GM12891 (cell line): ENCODE measurements around the gene DOCK8.
"Not testable (repeated sequence)": the region's sequence is repeated elsewhere in the genome, so short reads cannot be mapped to it uniquely, and the experiment has no call there.

Experiments used
- DNase-seq: peaks from one replicate; pipeline ENCODE4 v3.0.0; 2011; ENCODE audit warnings: low spot score; ENCODE audit not compliant: insufficient read length
- FAIRE-seq: peaks from 2 replicates; lab custom pipeline; 2011; peaks lifted over from hg19 to GRCh38; lab: Jason Lieb, UNC
- PAX5 ChIP-seq: IDR thresholded peaks from 2 replicates; pipeline ENCODE4 v1.6.1; 2011; ENCODE audit warnings: low read length, moderate library complexity, mild to moderate bottlenecking; ENCODE audit not compliant: insufficient read depth, severe bottlenecking
- POLR2A ChIP-seq: IDR thresholded peaks from 2 replicates; pipeline ENCODE4 v1.6.1; 2011; ENCODE audit warnings: low read depth, low read length, control low read depth
- POLR2AphosphoS5 ChIP-seq: IDR thresholded peaks from 2 replicates; pipeline ENCODE4 v1.6.1; 2011; ENCODE audit warnings: low read depth, low read length, control low read depth
- POU2F2 ChIP-seq: IDR thresholded peaks from 2 replicates; pipeline ENCODE4 v1.6.1; 2011; ENCODE audit warnings: low read depth, mild to moderate bottlenecking, control low read depth, low read length, moderate library complexity
- SPI1 ChIP-seq: IDR thresholded peaks from 2 replicates; pipeline ENCODE4 v1.6.1; 2011; ENCODE audit warnings: low read depth, low read length, control low read depth
- TAF1 ChIP-seq: IDR thresholded peaks from 2 replicates; pipeline ENCODE4 v1.6.1; 2011; ENCODE audit warnings: low read depth, low read length, control low read depth

The DOCK8 gene

GRCh38 chr9:405341-405740, 190.7 kb downstream of the DOCK8 start:
- TF ChIP-seq SPI1 (no peak), TAF1 (no peak), POLR2AphosphoS5 (no peak), PAX5 (no peak), POU2F2 (no peak), POLR2A (no peak)
- DNase-seq = no peak
- no peak for FAIRE-seq

DNA sequence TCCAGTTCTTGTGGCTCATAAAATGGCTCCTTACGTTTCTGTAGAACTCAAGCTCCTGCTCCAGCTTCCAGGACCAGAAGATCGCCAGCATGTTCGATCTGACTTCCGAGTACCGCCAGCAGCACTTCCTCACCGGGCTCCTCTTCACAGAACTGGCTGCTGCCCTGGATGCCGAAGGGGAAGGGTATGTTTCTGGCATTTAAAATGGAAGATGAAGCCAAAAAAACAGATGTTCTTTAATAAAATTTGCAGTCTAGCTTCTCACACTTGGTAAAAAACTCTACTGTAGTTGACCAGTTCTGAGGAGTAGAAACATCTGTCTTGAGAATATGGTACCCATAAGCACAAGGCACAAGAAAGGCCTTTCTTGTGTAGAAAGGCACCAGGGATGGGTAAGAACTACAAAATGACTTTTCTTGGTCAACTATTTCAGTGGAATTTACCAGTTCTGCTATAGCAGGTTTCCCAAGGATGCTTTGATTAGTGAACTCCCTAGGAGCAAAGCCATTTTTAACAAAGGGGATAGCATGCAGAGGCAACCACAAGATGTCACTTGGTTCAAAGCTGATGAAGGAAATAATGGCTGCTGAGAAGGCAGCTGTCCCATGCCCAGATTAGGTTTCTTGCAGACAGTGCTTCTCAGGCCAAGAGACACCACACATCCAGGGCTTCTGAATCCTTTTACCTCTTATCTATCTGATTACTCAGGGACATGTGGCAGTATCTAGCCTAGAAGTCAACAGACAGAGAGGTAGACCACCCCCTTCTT, 192.4 kb downstream of the DOCK8 start:
- DNase-seq (no peak), FAIRE-seq (no peak)
- TF ChIP-seq SPI1 (no peak), PAX5 (no peak), POU2F2 (no peak), POLR2A (no peak), POLR2AphosphoS5 (no peak), TAF1 (no peak)

DNA sequence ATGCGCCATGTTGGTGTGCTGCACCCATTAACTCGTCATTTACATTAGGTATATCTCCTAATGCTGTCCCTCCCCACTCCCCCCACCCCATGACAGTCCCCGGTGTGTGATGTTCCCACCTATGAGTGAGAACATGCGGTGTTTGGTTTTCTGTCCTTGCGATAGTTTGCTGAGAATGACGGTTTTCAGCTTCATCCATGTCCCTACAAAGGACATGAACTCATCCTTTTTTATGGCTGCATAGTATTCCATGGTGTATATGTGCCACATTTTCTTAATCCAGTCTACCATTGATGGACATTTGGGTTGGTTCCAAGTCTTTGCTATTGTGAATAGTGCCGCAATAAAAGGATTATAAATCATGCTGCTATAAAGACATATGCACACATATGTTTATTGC, 195.0 kb downstream of the DOCK8 start:
- not testable (repeated sequence) for FAIRE-seq, DNase-seq

DNA sequence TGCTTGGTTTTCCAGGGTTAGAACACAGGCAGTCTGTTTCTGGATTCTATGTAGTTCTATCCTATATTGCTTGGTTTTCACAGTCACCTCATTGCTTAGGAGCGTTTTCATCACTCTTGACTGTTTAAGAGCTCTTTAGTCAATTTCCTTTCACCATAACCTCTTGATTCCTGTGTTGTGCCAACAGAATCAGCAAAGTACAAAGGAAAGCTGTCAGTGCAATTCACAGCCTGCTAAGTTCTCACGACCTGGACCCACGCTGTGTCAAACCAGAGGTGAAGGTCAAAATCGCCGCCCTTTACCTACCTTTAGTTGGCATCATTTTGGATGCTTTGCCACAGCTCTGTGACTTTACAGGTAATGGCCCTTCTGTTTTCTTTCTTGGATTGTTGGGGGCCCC, 199.9 kb downstream of the DOCK8 start:
- DNase-seq (no peak), FAIRE-seq (no peak)
- TF ChIP-seq PAX5 (no peak), POLR2A (no peak), POLR2AphosphoS5 (no peak), SPI1 (no peak), TAF1 (no peak), POU2F2 (no peak)

- TF ChIP-seq POLR2A = no peak
- no peak for TF ChIP-seq POLR2AphosphoS5
- no peak for TF ChIP-seq TAF1
- TF ChIP-seq PAX5 = no peak
- no peak for TF ChIP-seq SPI1
- TF ChIP-seq POU2F2 = no peak
- FAIRE-seq (no peak), DNase-seq (no peak)
Observed at GRCh38 chr9:419571-420171, 205.0 kb downstream of the DOCK8 start.

- FAIRE-seq (no peak), DNase-seq (no peak)
Observed at GRCh38 chr9:421896-422295, 207.2 kb downstream of the DOCK8 start.

GRCh38 chr9:426264-426663, 211.6 kb downstream of the DOCK8 start:
- DNase-seq = no peak
- TF ChIP-seq POLR2A (no peak), SPI1 (no peak), TAF1 (no peak), POU2F2 (no peak), POLR2AphosphoS5 (no peak), PAX5 (no peak)
- FAIRE-seq = peak; percentile 67

More at GRCh38 chr9:421896-422295, 207.2 kb downstream of the DOCK8 start:
- TF ChIP-seq TAF1 = no peak
- TF ChIP-seq POLR2AphosphoS5 = no peak
- no peak for TF ChIP-seq POLR2A
- TF ChIP-seq SPI1 = no peak
- no peak for TF ChIP-seq POU2F2
- TF ChIP-seq PAX5 = no peak

DNA sequence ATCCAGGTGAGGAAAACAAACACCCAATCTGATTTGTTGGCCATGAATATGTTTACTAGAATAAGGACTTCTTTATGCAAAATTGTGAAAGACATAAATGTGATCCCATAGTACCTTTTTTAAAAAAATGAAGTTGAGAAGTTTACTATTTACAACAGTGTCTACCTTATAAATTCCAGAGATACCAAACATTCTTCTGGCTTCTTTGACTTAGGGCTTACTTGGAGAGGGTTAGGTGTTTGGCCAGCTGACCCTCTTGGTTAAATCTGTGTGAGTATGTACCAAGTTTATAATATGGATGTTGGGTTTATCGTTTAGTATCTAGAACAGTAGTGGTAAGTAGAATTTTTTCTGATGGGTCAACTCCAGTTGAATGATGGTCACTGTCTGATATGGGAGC, 212.3 kb downstream of the DOCK8 start:
- no peak for DNase-seq
- no peak for FAIRE-seq
- TF ChIP-seq PAX5 (no peak), POLR2A (no peak), TAF1 (no peak), SPI1 (no peak), POLR2AphosphoS5 (no peak), POU2F2 (no peak)

DNA sequence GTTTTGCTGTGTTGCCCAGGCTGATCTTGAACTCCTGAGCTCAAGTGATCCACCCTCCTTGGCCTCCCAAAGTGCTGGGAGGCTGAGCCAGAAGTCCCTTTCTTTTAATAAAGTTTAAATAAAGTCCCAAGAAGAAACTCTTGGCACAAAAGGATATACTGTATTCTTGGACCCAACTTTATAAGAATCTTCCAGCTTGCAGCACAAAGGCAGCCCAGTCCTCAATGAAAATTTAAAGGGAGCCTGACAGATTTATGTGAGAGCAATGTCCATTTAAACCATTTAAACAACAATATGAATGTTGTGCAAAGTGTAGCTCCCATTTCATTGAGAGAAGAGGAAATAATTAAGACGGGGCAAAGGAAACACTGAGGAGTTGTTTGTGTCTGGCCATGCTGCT, 217.0 kb downstream of the DOCK8 start:
- no peak for TF ChIP-seq TAF1
- no peak for TF ChIP-seq POLR2AphosphoS5
- TF ChIP-seq PAX5 = no peak
- no peak for TF ChIP-seq POLR2A
- no peak for TF ChIP-seq POU2F2
- no peak for TF ChIP-seq SPI1
- FAIRE-seq (no peak), DNase-seq (no peak)

GRCh38 chr9:436482-436881, 221.8 kb downstream of the DOCK8 start:
- DNase-seq (no peak), FAIRE-seq (no peak)
- no peak for TF ChIP-seq POLR2AphosphoS5
- TF ChIP-seq POU2F2 = no peak
- no peak for TF ChIP-seq PAX5
- TF ChIP-seq TAF1 = no peak
- no peak for TF ChIP-seq POLR2A
- no peak for TF ChIP-seq SPI1
